ENCODE measurements around the gene UBA52. TPM values are rescaled to one million over a fixed set of nuclear protein-coding genes. Genes with fewer than 3 reads are reported as not detected.
"Not testable (repeated sequence)": the region's sequence is repeated elsewhere in the genome, so short reads cannot be mapped to it uniquely, and the experiment has no call there.

UBA52 gene
- total and polyA plus RNA-seq, 5 donors, result 622 to 793 (median 716) TPM

DNA sequence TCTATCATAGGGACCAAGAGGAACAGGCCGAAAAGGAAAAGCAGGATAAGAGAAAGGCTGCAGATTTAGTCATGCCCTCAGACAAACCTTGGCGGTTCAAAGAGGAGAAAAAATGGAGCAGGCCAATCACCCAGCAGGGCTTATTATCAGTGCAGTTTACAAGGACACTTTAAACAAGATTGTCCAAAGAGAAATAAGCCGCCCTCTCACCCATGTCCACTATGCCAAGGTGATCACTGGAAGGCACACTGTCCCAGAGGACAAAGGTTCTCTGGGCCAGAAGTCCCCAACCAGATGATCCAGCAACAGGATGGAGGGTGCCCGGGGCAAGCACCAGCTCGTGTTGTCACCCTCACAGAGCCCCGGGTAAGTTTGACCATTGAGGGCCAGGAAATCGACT, 8.7 kb downstream of the UBA52 start:
- H3K4me3 ChIP-seq (ENCODE audit: low read length), result no peak overlapping the region
- H3K4me1 ChIP-seq (ENCODE audit: control insufficient read depth, insufficient read depth, low read length), result no peaks in the 10 kb centered on the region
- DNase-seq (peak in 1 of 3 donors; percentile 13), ATAC-seq (no peak)
- no peak overlapping the region for H3K27ac ChIP-seq (ENCODE audit: low read length)
- WGBS, result 66% methylated on average over 7 of the region's 7 CpGs
- H3K27me3 ChIP-seq (ENCODE audit: control insufficient read depth, insufficient read depth), result no peaks in the 10 kb centered on the region
- intact Hi-C loops (cut with DNase I), result loop anchor here in 1 of 4 donors (10.0 kb wide), 1 partner anchor 116 kb away; no protein-coding TSS in a partner anchor
- no peaks in the 10 kb centered on the region for H3K9me3 ChIP-seq (ENCODE audit: control insufficient read depth, low read length)

DNA sequence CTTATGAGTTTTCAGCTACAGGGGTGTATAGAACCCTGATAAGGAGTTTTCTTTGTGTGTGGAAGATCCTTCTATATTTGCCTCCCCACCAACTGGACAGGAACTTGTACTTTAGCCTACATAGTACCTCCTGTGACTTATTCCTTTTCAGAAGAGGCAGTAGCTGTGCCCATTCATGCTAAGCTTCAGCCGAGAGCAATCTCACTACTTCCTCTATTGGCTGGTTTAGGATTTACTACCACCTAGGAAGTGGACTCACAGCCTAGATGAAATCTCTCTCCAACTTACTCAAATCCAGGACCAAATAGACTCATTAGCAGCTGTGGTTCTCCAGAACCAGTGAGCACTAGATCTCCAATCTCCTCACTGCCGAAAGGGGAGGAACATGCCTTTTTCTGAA, 14.6 kb downstream of the UBA52 start:
- ATAC-seq (no peak), DNase-seq (no peak)
- peaks cover 5% of the 10 kb centered on the region for H3K4me1 ChIP-seq (ENCODE audit: control insufficient read depth, insufficient read depth, low read length)
- no peaks in the 10 kb centered on the region for H3K9me3 ChIP-seq (ENCODE audit: control insufficient read depth, low read length)
- intact Hi-C loops (cut with DNase I), result loop anchor here in 2 of 4 donors (5.0 to 10.0 kb wide), 2 partner anchors 122 to 261 kb away; no protein-coding TSS in a partner anchor
- no peaks in the 10 kb centered on the region for H3K27me3 ChIP-seq (ENCODE audit: control insufficient read depth, insufficient read depth)
- WGBS, result 62% methylated on average over 2 of the region's 2 CpGs
- no peak overlapping the region for H3K4me3 ChIP-seq (ENCODE audit: low read length)
- H3K27ac ChIP-seq (ENCODE audit: low read length), result no peak overlapping the region

DNA sequence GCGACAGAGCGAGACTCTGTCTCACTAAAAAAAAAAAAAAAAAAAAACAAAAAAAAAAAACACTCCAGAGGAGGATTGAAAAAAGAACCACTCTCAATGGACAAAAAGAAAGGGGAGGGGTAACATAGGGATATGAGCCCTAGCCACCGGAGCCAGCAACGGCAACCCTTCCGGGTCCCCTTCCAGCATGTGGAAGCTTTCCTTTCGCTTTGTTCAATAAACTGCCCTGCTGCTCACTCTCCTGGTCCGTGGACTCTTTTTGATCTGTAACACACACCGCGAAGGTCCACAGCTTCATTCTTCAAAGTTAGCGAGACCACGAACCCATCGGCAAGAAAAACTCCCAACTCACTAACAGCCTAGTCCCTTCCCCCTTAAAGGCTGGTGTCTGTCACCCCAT, 15.9 kb downstream of the UBA52 start:
- Histone ChIP-seq H3K27ac (ENCODE audit: low read length) (no peak overlapping the region), H3K9me3 (ENCODE audit: control insufficient read depth, low read length) (no peaks in the 10 kb centered on the region), H3K27me3 (ENCODE audit: control insufficient read depth, insufficient read depth) (no peaks in the 10 kb centered on the region), H3K4me1 (ENCODE audit: control insufficient read depth, insufficient read depth, low read length) (peaks cover 5% of the 10 kb centered on the region), H3K4me3 (ENCODE audit: low read length) (no peak overlapping the region)
- 92% methylated on average over 12 of the region's 12 CpGs for WGBS
- DNase-seq, result peak in 1 of 3 donors; percentile 19
- intact Hi-C loops (cut with DNase I), result loop anchor here in 2 of 4 donors (5.0 to 10.0 kb wide), 2 partner anchors 123 to 260 kb away; no protein-coding TSS in a partner anchor
- no peak for ATAC-seq

DNA sequence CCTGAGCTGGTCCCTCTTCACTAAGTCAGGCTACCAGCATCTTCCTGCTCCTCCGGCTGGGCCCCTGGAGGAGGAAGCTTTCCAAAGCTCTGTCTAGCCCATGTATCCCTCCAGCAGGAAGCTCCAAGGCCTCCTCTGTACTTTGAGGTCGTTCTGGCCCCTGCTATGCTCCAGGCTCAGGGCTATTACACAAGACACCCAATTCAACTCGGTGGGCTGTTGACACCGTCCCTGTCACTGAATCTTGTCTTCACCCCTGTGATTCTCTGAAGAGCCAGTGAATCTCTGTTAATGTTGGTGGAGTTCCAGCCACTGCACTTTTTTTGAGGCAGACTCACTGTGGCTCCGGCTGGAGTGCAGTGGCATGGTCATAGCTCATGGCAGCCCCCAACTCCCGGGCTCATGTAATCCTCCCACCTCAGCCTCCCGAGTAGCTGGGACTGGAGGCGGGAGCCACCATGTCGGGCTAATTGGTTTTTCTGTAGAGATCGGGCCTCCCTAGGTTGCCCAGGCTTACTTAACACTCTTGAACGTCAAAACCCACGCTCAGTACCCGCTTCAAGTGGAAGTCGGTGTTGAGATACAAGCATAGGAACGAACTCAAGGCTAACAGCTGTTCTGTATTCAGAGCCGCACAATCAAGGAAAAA, 16.4 kb downstream of the UBA52 start:
- Histone ChIP-seq H3K4me1 (ENCODE audit: control insufficient read depth, insufficient read depth, low read length) (peaks cover 5% of the 10 kb centered on the region), H3K27me3 (ENCODE audit: control insufficient read depth, insufficient read depth) (no peaks in the 10 kb centered on the region), H3K9me3 (ENCODE audit: control insufficient read depth, low read length) (no peaks in the 10 kb centered on the region), H3K4me3 (ENCODE audit: low read length) (peak overlapping the region; percentile 51), H3K27ac (ENCODE audit: low read length) (peak overlapping the region; percentile 76)
- 24% methylated on average over 16 of the region's 16 CpGs for WGBS
- intact Hi-C loops (cut with DNase I), result loop anchor here in 2 of 4 donors (5.0 to 10.0 kb wide), 2 partner anchors 123 to 259 kb away; no protein-coding TSS in a partner anchor
- DNase-seq, result peak in 1 of 3 donors; percentile 14
- ATAC-seq, result no peak

DNA sequence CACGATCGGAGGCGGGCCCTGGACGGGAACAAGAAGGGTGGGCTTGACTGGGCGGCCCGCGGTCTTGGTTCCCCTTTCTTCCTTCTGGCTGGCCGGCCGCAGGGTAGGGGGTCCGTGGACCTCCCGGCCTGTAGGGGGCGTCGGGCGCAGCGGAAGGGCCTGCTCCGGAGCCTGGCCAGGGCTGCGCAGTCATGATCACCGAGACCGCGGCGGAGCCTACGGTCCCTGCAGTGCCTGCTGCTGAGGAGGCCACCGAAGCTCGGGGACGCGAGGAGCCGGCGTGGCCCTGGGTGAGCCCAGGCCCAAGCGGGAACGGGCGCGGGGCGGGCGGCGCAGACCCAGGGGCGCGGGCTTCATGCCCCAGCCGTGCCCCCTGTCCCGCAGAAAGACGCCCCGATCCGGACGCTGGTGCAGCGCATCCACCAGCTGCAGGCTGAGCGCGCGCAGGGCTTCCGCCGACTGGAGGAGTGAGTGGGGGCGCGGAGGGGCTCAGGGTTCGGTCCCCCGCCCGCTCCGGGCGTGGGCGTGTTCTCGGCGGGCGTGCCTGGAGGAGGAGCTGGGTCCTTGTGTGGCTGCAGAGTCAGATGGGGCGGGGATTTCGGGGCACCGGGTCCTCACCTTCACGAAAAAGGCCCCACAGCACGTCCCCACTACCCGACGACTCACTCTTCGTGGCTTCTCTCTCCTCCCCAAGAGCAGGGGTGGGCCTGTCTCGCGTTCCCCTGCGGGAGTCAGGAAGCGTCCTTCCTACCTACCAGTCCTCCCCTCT, 17.1 kb downstream of the UBA52 start, which contains the start of gene REX1BD:
Gene REX1BD (plus strand): TSS at position 188 of the 769 bp plus-strand sequence. CDS start 4 bp downstream, at position 192.
- WGBS, result under 1% methylated on average over 72 of the region's 72 CpGs
- Histone ChIP-seq H3K27me3 (ENCODE audit: control insufficient read depth, insufficient read depth) (no peaks in the 10 kb centered on the region), H3K9me3 (ENCODE audit: control insufficient read depth, low read length) (no peaks in the 10 kb centered on the region), H3K27ac (ENCODE audit: low read length) (peak within 1 kb of the TSS; percentile 76), H3K4me3 (ENCODE audit: low read length) (peak within 1 kb of the TSS; percentile 51), H3K4me1 (ENCODE audit: control insufficient read depth, insufficient read depth, low read length) (peaks cover 5% of the 10 kb centered on the region)
- intact Hi-C loops (cut with DNase I), result loop anchor here in 2 of 4 donors (5.0 to 10.0 kb wide), 2 partner anchors 124 to 259 kb away; no protein-coding TSS in a partner anchor
- peak; percentile 93 for ATAC-seq
- DNase-seq, result peak; percentile 90 to 96 (median 96)

DNA sequence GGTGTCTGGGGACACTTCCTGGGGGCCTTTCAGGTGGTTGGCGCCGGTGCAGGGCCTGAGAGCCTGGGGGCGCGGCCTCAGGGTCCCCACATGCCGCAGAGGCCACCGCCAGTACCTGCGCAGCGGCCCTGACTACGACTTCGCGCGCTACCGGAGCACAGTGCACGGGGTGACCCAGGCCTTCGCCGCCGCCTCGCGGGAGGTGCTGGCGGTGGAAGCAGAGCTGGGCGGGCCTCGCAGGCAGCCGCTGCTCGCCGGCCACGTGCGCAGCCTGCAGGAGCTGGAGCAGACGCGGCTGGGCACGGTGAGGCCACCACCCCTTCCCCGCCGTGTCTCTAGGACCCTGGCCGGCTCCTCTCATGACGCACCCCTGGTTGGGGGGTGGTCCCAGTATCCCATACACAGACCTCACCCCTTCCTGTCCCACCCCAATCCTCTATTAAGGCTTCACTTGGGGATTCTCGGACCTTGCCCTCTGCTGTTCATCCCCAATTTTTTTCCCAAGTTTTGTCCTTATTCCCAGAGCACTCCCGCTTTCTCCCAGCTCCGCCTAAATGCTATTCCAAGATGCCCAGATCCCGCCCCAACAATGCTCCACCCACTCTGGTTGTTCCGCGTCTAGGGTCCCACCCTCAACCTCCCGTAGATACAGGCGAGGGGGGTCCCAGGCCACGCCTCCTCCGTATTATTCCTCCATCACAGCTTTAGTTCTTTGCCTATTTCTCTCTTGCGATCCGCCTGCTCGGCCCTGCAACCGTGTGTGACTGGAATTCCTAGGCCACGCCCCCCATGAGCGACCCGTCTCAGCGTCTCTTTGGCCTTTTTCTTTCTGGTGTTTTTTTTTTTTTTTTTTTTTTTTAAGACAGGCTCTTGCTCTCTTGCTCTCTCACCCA, 18.0 kb downstream of the UBA52 start:
- 10% methylated on average over 52 of the region's 52 CpGs for WGBS
- Histone ChIP-seq H3K27me3 (ENCODE audit: control insufficient read depth, insufficient read depth) (no peaks in the 10 kb centered on the region), H3K9me3 (ENCODE audit: control insufficient read depth, low read length) (no peaks in the 10 kb centered on the region), H3K27ac (ENCODE audit: low read length) (peak overlapping the region; percentile 76), H3K4me1 (ENCODE audit: control insufficient read depth, insufficient read depth, low read length) (peaks cover 5% of the 10 kb centered on the region), H3K4me3 (ENCODE audit: low read length) (peak overlapping the region; percentile 51)
- intact Hi-C loops (cut with DNase I), result loop anchor here (5.0 to 10.0 kb wide), 3 partner anchors 85 to 258 kb away; no protein-coding TSS in a partner anchor
- ATAC-seq (peak; percentile 68 to 70), DNase-seq (peak; percentile 75 to 88 (median 87))

DNA sequence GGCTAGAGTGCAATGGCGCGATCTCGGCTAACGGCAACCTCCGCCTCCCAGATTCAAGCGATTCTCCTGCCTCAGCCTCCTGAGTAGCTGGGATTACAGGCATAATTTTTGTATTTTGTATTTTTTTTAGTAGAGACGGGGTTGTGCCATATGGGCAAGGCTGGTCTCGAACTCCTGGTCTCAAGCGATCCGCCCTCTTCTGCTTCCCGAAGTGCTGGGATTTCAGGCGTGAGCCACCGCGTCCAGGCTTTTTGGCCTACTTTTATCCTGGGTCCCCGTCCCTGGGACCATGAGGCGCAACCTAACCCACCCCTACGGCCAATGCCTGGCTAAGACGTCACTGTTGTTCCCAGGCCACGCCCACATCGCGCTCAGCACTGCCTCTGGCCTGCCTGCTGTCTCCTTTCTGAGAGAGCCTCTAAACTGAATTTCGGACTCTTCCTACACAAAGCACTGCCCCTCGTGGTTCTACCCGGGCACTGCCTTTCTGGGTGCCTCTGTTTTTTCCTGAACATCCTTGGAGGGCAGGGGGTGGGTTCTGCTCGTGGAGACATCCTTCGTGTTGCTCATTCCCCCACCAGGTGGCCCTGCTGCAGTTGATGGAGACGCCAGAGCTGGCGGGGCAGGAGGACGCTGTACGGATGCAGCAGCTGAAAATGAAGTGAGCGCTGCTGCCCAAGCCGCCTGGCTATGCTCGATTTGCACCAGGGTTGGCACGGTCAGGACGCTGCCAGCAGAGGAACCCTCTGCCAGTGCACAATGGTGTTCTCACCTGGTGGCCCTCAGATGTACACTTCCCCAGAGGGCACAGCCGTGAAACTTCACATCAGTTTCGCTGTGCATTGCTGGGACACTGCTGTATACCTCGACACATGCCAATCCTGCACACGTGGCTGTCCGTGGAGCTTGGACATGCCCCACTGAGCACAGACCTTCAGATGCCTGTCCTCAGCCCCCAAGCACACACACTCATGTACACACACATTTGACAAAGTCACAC, 18.9 kb downstream of the UBA52 start:
- intact Hi-C loops (cut with DNase I), result loop anchor here (5.0 to 10.0 kb wide), 2 partner anchors 84 to 257 kb away; no protein-coding TSS in a partner anchor
- WGBS, result 75% methylated on average over 40 of the region's 40 CpGs
- ATAC-seq, result no peak
- H3K27me3 ChIP-seq (ENCODE audit: control insufficient read depth, insufficient read depth), result no peaks in the 10 kb centered on the region
- no peak overlapping the region for H3K27ac ChIP-seq (ENCODE audit: low read length)
- H3K9me3 ChIP-seq (ENCODE audit: control insufficient read depth, low read length), result no peaks in the 10 kb centered on the region
- peak in 2 of 3 donors; percentile 76 to 78 for DNase-seq
- peaks cover 5% of the 10 kb centered on the region for H3K4me1 ChIP-seq (ENCODE audit: control insufficient read depth, insufficient read depth, low read length)
- H3K4me3 ChIP-seq (ENCODE audit: low read length), result no peak overlapping the region

DNA sequence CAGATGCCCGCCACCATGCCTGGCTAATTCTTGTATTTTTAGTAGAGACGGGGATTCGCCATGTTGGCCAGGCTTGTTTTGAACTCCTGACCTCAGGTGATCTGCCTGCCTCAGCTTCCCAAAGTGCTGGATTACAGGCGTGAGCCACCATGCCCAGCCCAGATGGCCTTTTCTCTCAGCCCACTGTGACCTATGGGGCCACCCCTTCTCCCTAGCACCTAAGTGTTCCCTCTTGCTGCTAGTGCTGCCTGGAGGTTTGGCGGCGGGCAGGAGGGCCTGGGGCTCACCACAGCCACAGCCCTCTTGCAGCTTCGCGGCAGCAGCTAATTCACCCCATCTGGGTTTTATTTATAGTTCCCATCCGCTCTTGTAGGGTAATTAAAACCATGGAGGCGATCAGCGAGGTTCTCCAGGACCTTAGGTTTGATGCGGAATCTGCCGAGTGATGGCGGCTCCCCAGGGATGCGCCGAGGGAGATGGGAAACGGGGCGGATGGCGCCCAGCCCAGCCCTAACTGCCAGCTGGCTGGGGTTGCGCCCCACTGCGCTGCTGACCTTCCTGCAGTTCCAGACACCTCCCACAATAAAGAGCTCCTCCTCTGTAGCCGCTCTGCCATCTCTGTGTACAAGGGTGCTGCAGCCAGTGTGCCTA, 20.2 kb downstream of the UBA52 start:
- peaks cover 5% of the 10 kb centered on the region for H3K4me1 ChIP-seq (ENCODE audit: control insufficient read depth, insufficient read depth, low read length)
- 92% methylated on average over 22 of the region's 22 CpGs for WGBS
- no peak for ATAC-seq
- H3K27ac ChIP-seq (ENCODE audit: low read length), result no peak overlapping the region
- H3K4me3 ChIP-seq (ENCODE audit: low read length), result no peak overlapping the region
- H3K27me3 ChIP-seq (ENCODE audit: control insufficient read depth, insufficient read depth), result no peaks in the 10 kb centered on the region
- H3K9me3 ChIP-seq (ENCODE audit: control insufficient read depth, low read length), result no peaks in the 10 kb centered on the region
- DNase-seq, result peak in 1 of 3 donors; percentile 41
- intact Hi-C loops (cut with DNase I), result loop anchor here (5.0 to 10.0 kb wide), 2 partner anchors 83 to 255 kb away; no protein-coding TSS in a partner anchor

DNA sequence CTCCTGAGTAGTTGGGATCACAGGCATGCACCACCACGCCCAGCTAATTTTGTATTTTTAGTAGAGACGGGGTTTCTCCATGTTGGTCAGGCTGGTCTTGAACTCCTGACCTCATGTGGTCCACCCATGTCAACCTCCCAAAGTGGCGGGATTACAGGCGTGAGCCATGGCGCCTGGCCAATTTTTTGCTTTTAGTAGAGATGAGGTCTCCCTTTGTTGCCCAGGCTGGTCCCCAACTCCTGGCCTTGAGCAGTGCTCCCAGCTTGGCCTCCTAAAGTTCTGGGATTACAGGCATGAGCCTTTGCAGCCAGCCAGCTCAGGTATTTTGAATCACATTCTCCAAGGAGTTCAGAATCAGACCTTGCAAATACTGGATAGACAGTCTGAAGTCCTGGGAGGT, 21.1 kb downstream of the UBA52 start:
- H3K27me3 ChIP-seq (ENCODE audit: control insufficient read depth, insufficient read depth); H3K9me3 ChIP-seq (ENCODE audit: control insufficient read depth, low read length); ATAC-seq; H3K4me3 ChIP-seq (ENCODE audit: low read length); H3K4me1 ChIP-seq (ENCODE audit: control insufficient read depth, insufficient read depth, low read length); H3K27ac ChIP-seq (ENCODE audit: low read length): not testable (repeated sequence)
- 80% methylated on average over 5 of the region's 5 CpGs for WGBS
- peak in 1 of 3 donors; percentile 33 for DNase-seq
- intact Hi-C loops (cut with DNase I), result loop anchor here (5.0 to 10.0 kb wide), 2 partner anchors 82 to 255 kb away; no protein-coding TSS in a partner anchor
